ENCODE measurements around the gene FANCF. TPM values are rescaled to one million over a fixed set of nuclear protein-coding genes. Genes with fewer than 3 reads are reported as not detected.

Gene FANCF
- total RNA-seq, 4 donors from 2014 or later, result 6.9 to 10.0 (median 8.9) TPM

DNA sequence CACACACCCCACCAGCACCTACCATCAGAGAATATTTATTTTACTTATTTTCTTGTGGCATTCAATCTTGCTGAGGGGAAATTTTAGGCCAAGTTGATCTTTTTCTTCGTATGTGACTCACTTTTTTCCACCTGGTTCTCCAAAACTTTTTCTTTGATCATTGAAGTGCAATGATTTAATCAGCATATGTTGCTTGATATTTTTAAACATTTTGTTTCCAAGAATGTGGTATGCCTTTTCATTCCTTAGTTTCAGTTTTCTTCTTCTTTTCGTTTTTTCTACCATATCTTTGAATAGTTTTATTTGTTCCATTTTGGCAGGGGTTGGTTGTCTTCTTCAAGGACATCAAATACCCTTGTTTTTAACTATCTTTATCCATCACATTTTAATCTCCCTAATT is 28.6 kb downstream of the FANCF start:
- TF ChIP-seq EP300 (IDR thresholded peaks at IDR 0.05), result no peak
- no peak for TF ChIP-seq POLR2A (IDR thresholded peaks at IDR 0.05)
- TF ChIP-seq, protein P1, sequence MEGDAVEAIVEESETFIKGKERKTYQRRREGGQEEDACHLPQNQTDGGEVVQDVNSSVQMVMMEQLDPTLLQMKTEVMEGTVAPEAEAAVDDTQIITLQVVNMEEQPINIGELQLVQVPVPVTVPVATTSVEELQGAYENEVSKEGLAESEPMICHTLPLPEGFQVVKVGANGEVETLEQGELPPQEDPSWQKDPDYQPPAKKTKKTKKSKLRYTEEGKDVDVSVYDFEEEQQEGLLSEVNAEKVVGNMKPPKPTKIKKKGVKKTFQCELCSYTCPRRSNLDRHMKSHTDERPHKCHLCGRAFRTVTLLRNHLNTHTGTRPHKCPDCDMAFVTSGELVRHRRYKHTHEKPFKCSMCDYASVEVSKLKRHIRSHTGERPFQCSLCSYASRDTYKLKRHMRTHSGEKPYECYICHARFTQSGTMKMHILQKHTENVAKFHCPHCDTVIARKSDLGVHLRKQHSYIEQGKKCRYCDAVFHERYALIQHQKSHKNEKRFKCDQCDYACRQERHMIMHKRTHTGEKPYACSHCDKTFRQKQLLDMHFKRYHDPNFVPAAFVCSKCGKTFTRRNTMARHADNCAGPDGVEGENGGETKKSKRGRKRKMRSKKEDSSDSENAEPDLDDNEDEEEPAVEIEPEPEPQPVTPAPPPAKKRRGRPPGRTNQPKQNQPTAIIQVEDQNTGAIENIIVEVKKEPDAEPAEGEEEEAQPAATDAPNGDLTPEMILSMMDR (IDR thresholded peaks at IDR 0.05), result no peak
- Histone ChIP-seq H3K27ac (no peak overlapping the region), H3K9me3 (no peaks in the 10 kb centered on the region), H3K36me3 (no peaks in the 10 kb centered on the region), H3K4me3 (no peak overlapping the region), H3K27me3 (no peaks in the 10 kb centered on the region), H3K4me1 (no peaks in the 10 kb centered on the region)
- 78 to 83% methylated on average over 2 of the region's 2 CpGs for WGBS, 2 donors
- DNase-seq (ENCODE audit: low spot score in 2 of 2), result no peak

DNA sequence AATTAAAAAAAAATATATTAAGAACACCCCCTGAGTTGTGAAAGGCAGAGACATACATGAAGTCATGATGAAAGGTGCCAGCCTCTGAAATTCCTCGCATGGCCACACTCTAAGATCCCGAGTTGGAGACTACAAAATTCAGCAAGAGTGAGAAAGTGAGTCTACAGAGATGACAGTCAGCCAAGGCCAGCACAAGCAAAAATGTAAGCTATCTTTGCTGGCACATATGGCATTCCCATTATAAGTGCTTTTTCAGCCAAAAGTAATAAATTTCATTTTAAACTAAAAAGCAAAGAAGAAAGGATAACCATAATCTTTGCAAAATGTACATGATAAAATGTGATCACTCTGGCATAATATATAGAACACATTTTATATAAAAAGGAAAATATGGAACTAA is 40.6 kb downstream of the FANCF start:
- TF ChIP-seq, protein P1 (IDR thresholded peaks at IDR 0.05), result no peak
- TF ChIP-seq EP300 (IDR thresholded peaks at IDR 0.05) (no peak), POLR2A (IDR thresholded peaks at IDR 0.05) (no peak)
- Histone ChIP-seq H3K27ac (no peak overlapping the region), H3K4me1 (no peaks in the 10 kb centered on the region), H3K36me3 (no peaks in the 10 kb centered on the region), H3K9me3 (no peaks in the 10 kb centered on the region), H3K4me3 (no peak overlapping the region), H3K27me3 (no peaks in the 10 kb centered on the region)
- 69 to 80% methylated on average over 2 of the region's 2 CpGs for WGBS, 2 donors
- DNase-seq (ENCODE audit: low spot score in 2 of 2), result no peak

DNA sequence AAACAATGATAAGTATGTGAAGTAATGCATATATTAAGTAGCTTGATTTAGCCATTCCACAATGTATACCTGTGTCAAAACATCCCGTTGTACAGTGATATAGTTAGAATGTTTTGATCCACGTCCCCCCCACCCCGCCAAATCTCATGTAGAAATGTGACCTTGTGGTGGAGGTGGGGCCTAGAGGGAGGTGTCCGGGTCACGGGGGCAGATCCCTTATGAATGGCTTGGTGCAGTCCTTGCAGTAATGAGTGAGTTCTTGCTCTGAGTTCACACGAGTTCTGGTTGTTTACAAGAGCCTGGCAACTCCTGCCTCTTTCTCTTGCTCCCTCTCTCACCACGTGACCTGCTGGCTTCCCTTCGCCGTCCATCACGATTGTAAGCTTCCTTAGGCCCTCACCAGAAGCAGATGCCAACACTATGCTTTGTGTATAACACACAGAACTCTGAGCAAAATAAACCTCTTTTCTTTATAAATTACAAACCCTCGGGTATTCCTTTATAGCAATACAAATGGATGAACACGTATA is 41.6 kb downstream of the FANCF start:
- 83 to 85% methylated on average over 12 of the region's 12 CpGs for WGBS, 2 donors
- H3K9me3 ChIP-seq, result no peaks in the 10 kb centered on the region
- H3K36me3 ChIP-seq, result no peaks in the 10 kb centered on the region
- no peak for DNase-seq (ENCODE audit: low spot score in 2 of 2)
- TF ChIP-seq POLR2A (IDR thresholded peaks at IDR 0.05), result no peak
- no peak for TF ChIP-seq EP300 (IDR thresholded peaks at IDR 0.05)
- TF ChIP-seq, protein P1 (IDR thresholded peaks at IDR 0.05), result no peak
- H3K4me1 ChIP-seq, result no peaks in the 10 kb centered on the region
- no peak overlapping the region for H3K4me3 ChIP-seq
- H3K27me3 ChIP-seq, result no peaks in the 10 kb centered on the region
- no peak overlapping the region for H3K27ac ChIP-seq

DNA sequence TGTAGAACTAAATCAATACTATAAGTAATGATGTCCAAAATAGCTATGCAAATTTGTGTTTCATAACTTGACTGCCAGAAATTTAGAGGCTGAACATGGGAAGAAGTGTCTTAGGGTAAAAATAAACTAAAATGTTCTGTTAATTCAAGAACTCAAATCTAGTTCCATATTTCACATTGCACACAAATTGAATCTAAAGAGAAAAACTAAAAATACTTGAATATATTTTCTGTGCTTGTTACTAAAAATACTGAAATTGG is 43.5 kb downstream of the FANCF start:
- Histone ChIP-seq H3K27ac (no peak overlapping the region), H3K4me3 (no peak overlapping the region), H3K9me3 (no peaks in the 10 kb centered on the region), H3K4me1 (no peaks in the 10 kb centered on the region), H3K27me3 (no peaks in the 10 kb centered on the region), H3K36me3 (no peaks in the 10 kb centered on the region)
- no peak for DNase-seq (ENCODE audit: low spot score in 2 of 2)
- no peak for TF ChIP-seq POLR2A (IDR thresholded peaks at IDR 0.05)
- TF ChIP-seq, protein P1 (IDR thresholded peaks at IDR 0.05), result no peak
- TF ChIP-seq EP300 (IDR thresholded peaks at IDR 0.05), result no peak

DNA sequence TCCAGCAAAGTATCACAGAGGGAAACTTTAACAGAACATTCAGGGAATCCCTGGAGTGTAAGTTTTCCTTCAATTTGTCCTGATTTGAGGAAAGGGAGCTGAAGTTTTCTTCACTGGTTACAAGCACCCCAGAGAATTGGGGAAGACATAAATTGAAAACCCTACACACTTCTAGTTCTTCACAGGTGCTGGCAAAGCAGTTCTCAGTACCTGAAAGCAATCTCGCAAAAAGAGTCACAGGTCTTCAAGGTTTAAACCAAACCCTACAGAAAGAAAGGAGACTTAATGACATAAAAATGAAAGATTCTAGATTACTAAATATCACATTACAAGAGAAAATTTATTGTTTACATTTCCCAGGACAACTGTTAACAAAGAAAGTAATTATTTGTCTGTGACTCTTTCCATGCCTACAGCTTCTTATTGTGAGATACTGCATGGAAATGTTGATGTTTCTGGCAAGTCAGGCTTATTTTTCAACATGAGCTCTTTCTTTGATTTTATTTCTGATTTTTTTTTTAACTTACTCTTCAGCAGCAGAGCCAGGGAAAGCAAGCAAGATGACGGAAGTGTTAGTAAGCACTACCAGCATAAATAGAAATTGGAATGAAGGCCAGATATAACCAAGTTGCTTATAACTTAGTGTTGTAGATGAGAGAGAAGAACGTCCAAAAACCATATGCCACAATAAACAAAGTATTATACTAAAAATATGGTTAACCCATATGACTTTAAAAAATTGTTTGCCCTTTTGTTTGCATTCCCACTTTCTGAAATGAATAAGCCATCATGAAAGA is 44.1 kb downstream of the FANCF start:
- no peak overlapping the region for H3K4me3 ChIP-seq

More for the DNA sequence above, 44.1 kb downstream of the FANCF start:
- Histone ChIP-seq H3K27me3 (no peaks in the 10 kb centered on the region), H3K27ac (no peak overlapping the region), H3K4me1 (no peaks in the 10 kb centered on the region), H3K9me3 (no peaks in the 10 kb centered on the region), H3K36me3 (no peaks in the 10 kb centered on the region)
- TF ChIP-seq, protein P1 (IDR thresholded peaks at IDR 0.05), result no peak
- TF ChIP-seq EP300 (IDR thresholded peaks at IDR 0.05), result no peak
- 36 to 52% methylated on average over 3 of the region's 3 CpGs for WGBS, 2 donors
- no peak for DNase-seq (ENCODE audit: low spot score in 2 of 2)

All from tibial nerve (tissue), 4 donors.